ENCODE data around the gene ZNF775. TPM values are rescaled to one million over a fixed set of nuclear protein-coding genes. Genes with fewer than 3 reads are reported as not detected.

ZNF775 gene
- total and polyA plus RNA-seq, 2 of the 13 experiments (the other 11 are each of a cell fraction or from before 2014, with no cell fraction given), result 3.1 to 3.2 TPM

DNA sequence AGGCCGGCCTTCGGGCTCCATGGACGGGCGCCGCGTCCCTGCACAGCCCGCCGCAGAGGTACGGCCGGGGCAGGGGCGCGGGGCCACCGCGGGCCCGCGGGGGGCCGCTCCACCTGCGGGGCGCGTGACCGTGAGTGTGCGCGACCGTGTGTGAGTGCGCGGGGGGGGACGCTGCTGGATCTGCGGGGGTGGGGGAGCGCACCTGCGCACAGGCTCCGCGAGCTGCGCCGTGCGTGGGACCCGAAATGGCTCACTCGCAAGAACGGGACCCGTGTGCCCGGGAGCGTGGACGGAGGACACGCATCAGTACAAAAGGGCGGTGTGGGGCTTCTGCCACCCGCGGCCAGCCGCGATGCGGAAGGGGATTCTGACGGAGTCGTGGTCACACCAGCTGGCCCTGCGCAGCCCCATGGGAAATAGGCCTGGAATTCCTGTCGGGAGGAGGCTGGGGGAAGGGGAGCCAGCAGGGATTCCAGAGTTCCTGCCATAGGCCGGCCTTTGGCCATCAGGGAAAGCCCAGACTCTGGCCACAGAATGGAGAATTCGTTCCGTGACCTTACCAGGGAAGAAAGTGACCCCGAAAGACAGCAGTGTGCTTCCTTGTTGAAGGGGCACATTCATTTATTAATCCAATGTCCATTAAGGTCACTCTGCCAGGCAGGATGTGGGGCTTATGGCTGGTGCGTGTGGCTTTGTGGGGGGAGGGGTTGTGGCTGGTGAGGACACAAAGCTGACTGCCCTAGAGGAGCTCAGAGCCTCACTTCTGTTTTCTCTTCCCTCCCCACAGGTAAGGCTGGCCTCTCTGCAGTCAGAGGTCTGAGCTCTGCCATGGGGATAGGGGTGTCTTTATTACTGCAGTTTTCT is 10.0 kb upstream of the ZNF775 start (continued):
- TF ChIP-seq, protein P1, sequence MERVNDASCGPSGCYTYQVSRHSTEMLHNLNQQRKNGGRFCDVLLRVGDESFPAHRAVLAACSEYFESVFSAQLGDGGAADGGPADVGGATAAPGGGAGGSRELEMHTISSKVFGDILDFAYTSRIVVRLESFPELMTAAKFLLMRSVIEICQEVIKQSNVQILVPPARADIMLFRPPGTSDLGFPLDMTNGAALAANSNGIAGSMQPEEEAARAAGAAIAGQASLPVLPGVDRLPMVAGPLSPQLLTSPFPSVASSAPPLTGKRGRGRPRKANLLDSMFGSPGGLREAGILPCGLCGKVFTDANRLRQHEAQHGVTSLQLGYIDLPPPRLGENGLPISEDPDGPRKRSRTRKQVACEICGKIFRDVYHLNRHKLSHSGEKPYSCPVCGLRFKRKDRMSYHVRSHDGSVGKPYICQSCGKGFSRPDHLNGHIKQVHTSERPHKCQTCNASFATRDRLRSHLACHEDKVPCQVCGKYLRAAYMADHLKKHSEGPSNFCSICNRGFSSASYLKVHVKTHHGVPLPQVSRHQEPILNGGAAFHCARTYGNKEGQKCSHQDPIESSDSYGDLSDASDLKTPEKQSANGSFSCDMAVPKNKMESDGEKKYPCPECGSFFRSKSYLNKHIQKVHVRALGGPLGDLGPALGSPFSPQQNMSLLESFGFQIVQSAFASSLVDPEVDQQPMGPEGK (CRISPR knock-in tag; IDR thresholded peaks at IDR 0.05), result peak; percentile 77
- TF ChIP-seq ZNF30 (CRISPR knock-in tag; IDR thresholded peaks at IDR 0.05) (no peak), ZFP37 (CRISPR knock-in tag; IDR thresholded peaks at IDR 0.05; ENCODE audit: borderline replicate concordance) (no peak), JARID2 (CRISPR knock-in tag; IDR thresholded peaks at IDR 0.05; ENCODE audit: insufficient replicate concordance) (peak; percentile 69), ELF1 (CRISPR knock-in tag; IDR thresholded peaks at IDR 0.05) (peak; percentile 62), ATAD3A (CRISPR knock-in tag; IDR thresholded peaks at IDR 0.05) (no peak), AGO1 (IDR thresholded peaks at IDR 0.05; ENCODE audit: low read depth, low read length, poor library complexity, severe bottlenecking) (peak; percentile 28), ZNF562 (CRISPR knock-in tag; IDR thresholded peaks at IDR 0.05; ENCODE audit: borderline replicate concordance) (no peak), KLF16 (CRISPR knock-in tag; IDR thresholded peaks at IDR 0.05) (no peak), SATB2 (CRISPR knock-in tag; IDR thresholded peaks at IDR 0.05) (no peak), ZNF468 (CRISPR knock-in tag; IDR thresholded peaks at IDR 0.05) (no peak), HNF4G (IDR thresholded peaks at IDR 0.05; ENCODE audit: borderline replicate concordance, low read depth, low read length) (peak; percentile 23; the same call in 1 of the 2 replicates), HNF4G (CRISPR knock-in tag; IDR thresholded peaks at IDR 0.05; ENCODE audit: borderline replicate concordance, low read depth) (no peak), ZNF558 (CRISPR knock-in tag; IDR thresholded peaks at IDR 0.05; ENCODE audit: borderline replicate concordance) (0 out of 2 replicates have a peak, but pooled peaks have one; percentile 1), FIP1L1 (IDR thresholded peaks at IDR 0.05; ENCODE audit: borderline replicate concordance, insufficient read depth, low read depth, low read length) (no peak), GFI1 (CRISPR knock-in tag; IDR thresholded peaks at IDR 0.05; ENCODE audit: borderline replicate concordance) (no peak), SKIL (CRISPR knock-in tag; IDR thresholded peaks at IDR 0.05; ENCODE audit: borderline replicate concordance) (no peak), POLR2A (IDR thresholded peaks at IDR 0.05; ENCODE audit: insufficient read depth in 1 of 2, low read depth in 2 of 2, low read length in 2 of 2) (peak in 1 of 2 experiments; percentile 89), FOXO4 (CRISPR knock-in tag; conservative IDR thresholded peaks at IDR 0.05) (no peak)
- TF ChIP-seq, protein P2, sequence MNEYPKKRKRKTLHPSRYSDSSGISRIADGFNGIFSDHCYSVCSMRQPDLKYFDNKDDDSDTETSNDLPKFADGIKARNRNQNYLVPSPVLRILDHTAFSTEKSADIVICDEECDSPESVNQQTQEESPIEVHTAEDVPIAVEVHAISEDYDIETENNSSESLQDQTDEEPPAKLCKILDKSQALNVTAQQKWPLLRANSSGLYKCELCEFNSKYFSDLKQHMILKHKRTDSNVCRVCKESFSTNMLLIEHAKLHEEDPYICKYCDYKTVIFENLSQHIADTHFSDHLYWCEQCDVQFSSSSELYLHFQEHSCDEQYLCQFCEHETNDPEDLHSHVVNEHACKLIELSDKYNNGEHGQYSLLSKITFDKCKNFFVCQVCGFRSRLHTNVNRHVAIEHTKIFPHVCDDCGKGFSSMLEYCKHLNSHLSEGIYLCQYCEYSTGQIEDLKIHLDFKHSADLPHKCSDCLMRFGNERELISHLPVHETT (CRISPR knock-in tag; conservative IDR thresholded peaks at IDR 0.05), result no peak; the same call in 1 of the 2 replicates
- TF ChIP-seq, protein P3, sequence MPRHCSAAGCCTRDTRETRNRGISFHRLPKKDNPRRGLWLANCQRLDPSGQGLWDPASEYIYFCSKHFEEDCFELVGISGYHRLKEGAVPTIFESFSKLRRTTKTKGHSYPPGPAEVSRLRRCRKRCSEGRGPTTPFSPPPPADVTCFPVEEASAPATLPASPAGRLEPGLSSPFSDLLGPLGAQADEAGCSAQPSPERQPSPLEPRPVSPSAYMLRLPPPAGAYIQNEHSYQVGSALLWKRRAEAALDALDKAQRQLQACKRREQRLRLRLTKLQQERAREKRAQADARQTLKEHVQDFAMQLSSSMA (CRISPR knock-in tag; IDR thresholded peaks at IDR 0.05), result no peak; the same call in 1 of the 2 replicates
